22Rv1 (cell line): Measurements from ENCODE around the gene PLB1.

Source experiments
- CTCF ChIP-seq: fragments of 450-650 bp; IDR thresholded peaks from 2 replicates; pipeline ENCODE4 v1.5.1; 2017; ENCODE audit warnings: mild to moderate bottlenecking
- ZFX ChIP-seq: fragments of 450-650 bp; IDR thresholded peaks from 2 replicates; pipeline ENCODE4 v1.6.1; 2017; ENCODE audit warnings: antibody characterized with exemption, borderline replicate concordance

DNA sequence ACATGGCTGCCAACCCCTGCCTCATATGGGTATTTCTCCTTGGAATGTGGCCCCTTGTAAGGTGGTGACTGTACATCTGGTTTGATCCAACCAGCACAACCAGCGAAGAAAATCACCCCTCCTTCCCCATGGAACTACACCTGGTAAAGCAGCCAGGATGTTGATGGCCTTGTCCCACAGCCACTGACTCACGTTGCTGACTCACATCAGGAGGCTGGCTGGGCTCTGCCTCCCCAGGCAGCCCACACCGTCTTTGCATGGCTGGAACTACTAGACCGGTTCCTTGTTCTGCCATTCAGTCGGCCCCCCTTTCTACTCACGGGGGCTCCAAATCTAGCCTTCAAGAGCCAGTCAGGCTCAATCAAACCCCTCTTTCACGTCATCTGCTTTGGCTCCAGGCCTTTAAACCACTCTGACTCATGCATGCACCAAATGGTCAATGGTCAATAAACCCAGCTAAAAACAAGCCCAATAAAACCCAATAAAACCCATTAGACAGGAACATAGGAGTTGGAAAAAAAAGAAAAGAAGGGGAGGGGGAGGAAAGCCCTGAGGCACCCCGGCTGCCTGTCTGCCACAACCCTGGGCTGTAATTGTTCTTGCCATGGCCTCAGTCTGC is 114.8 kb downstream of the PLB1 start:
- TF ChIP-seq CTCF (no peak), ZFX (no peak)
